K562 (cell line): ENCODE results near the gene KDM2B. TPM values are rescaled to one million over a fixed set of nuclear protein-coding genes. Genes with fewer than 3 reads are reported as not detected.

Source experiments
- ATAC-seq: fragments of 200-7000 bp; cut with Tn5 transposase; 3 replicates; pipeline ENCODE4 v1.9.1; 2020; ENCODE audit warnings: moderate library complexity
- BruUV-seq: library from RNA; stranded (reverse); fragments of 400-500 nt; replicated peaks from 2 replicates; lab custom pipeline; 2021; lab: Mats Ljungman, UMichigan
- CTCF ChIA-PET: fragments of 300-600 bp; formaldehyde crosslinking; extraction: SDS; loops from one replicate; lab custom pipeline; 2021; ENCODE audit warnings: low intra/inter-chr PET ratio; lab: Yijun Ruan, JAX
- POLR2A ChIA-PET: fragments of 300-600, 350-650 bp; sonication (Branson Sonifier 250); formaldehyde crosslinking; extraction: SDS; loops from one replicate; lab custom pipeline; 2021; ENCODE audit warnings: antibody characterized with exemption, inconsistent platforms; lab: Yijun Ruan, JAX
- DNase-seq, 4 experiments: peaks; one replicate each; pipeline versions ENCODE4 v3.0.0 to v3.0.0-alpha.2; 2011 to 2018; ENCODE audit warnings: low spot score in 3 of 4, mixed read lengths in 3 of 4; ENCODE audit errors: extremely low read depth in 1 of 4
- FAIRE-seq: peaks from 2 replicates; lab custom pipeline; 2011; peaks lifted over from hg19 to GRCh38; lab: Jason Lieb, UNC
- H2AFZ ChIP-seq: 2 replicates; pipeline ENCODE4 v1.6.0; 2011; ENCODE audit warnings: low read depth, low read length, control low read depth, inconsistent platforms
- H3K27ac ChIP-seq: fragments of 200-600 bp; 3 replicates; pipeline ENCODE4 v1.8.0; 2011; ENCODE audit warnings: low read depth, mild to moderate bottlenecking, control low read depth, inconsistent platforms, low read length, moderate library complexity, mixed read lengths; ENCODE audit errors: extremely low read depth
- H3K27me3 ChIP-seq, 2 experiments: fragments of 300-600 bp in 1 of 2; 2 replicates in 1 of 2; 3 replicates in 1 of 2; pipeline versions ENCODE4 v1.6.0 to v1.8.0; 2011; ENCODE audit warnings: inconsistent platforms in 2 of 2, low read length in 2 of 2, mild to moderate bottlenecking in 1 of 2, mixed read lengths in 1 of 2, moderate library complexity in 1 of 2; ENCODE audit not compliant: control insufficient read depth in 2 of 2, insufficient read depth in 2 of 2
- H3K36me3 ChIP-seq: fragments of 300-600 bp; 3 replicates; pipeline ENCODE4 v1.8.0; 2011; ENCODE audit warnings: mild to moderate bottlenecking, low read length, inconsistent platforms; ENCODE audit not compliant: control insufficient read depth, insufficient read depth
- H3K4me1 ChIP-seq, 2 experiments: fragments of 200-600 bp in 1 of 2; replicated peaks in 1 of 2; 2 replicates in 1 of 2; 3 replicates in 1 of 2; pipeline versions ENCODE4 v1.5.1 to v1.8.0; 2011; ENCODE audit warnings: inconsistent platforms in 2 of 2, low read length in 2 of 2, mild to moderate bottlenecking in 1 of 2, mixed read lengths in 1 of 2, moderate library complexity in 1 of 2; ENCODE audit not compliant: control insufficient read depth in 2 of 2, insufficient read depth in 2 of 2
- H3K4me2 ChIP-seq: 2 replicates; pipeline ENCODE4 v1.6.1; 2011; ENCODE audit warnings: low read length, control low read depth, inconsistent platforms, mixed read lengths; ENCODE audit not compliant: insufficient read depth
- H3K4me3 ChIP-seq: fragments of 200-600 bp; sonication (generic), shearing (Covaris generic); 2 replicates; pipeline ENCODE4 v1.5.1; 2016; ENCODE audit warnings: control low read depth, inconsistent platforms
- H3K79me2 ChIP-seq: fragments of 200-600 bp; 3 replicates; pipeline ENCODE4 v1.8.0; 2011; ENCODE audit warnings: low read length, inconsistent platforms; ENCODE audit not compliant: control insufficient read depth, insufficient read depth
- H3K9ac ChIP-seq, 2 experiments: 2 replicates each; pipeline versions ENCODE4 v1.6.0 to v1.6.1; 2011; ENCODE audit warnings: low read depth in 2 of 2, low read length in 2 of 2, control low read depth in 1 of 2, inconsistent platforms in 1 of 2, mild to moderate bottlenecking in 1 of 2, mixed read lengths in 1 of 2; ENCODE audit not compliant: insufficient read depth in 1 of 2
- H3K9me1 ChIP-seq: one replicate; pipeline ENCODE4 v1.6.0; 2011; ENCODE audit warnings: inconsistent platforms, mild to moderate bottlenecking, low read length, moderate library complexity; ENCODE audit not compliant: control insufficient read depth, insufficient read depth
- H3K9me3 ChIP-seq: replicated peaks from 2 replicates; pipeline ENCODE4 v1.5.1; 2011; ENCODE audit warnings: low read depth, low read length, inconsistent platforms; ENCODE audit not compliant: control insufficient read depth, insufficient read depth
- H4K20me1 ChIP-seq: replicated peaks from 2 replicates; pipeline ENCODE4 v1.6.1; 2011; ENCODE audit warnings: low read length, inconsistent platforms, mixed read lengths; ENCODE audit not compliant: control insufficient read depth, insufficient read depth
- CXXC5 ChIP-seq: fragments of 250-450 bp; sonication (Bioruptor Pico); IDR thresholded peaks from 2 replicates; pipeline ENCODE4 v1.8.0; 2022; ENCODE audit warnings: inconsistent platforms, mild to moderate bottlenecking, moderate library complexity
- ERF ChIP-seq: fragments of 450-650 bp; formaldehyde crosslinking; IDR thresholded peaks from 2 replicates; pipeline ENCODE4 v1.4.0; 2020; ENCODE audit warnings: mild to moderate bottlenecking, mixed read lengths
- FOXJ3 ChIP-seq: sonication (generic); formaldehyde crosslinking; IDR thresholded peaks from 2 replicates; pipeline ENCODE4 v1.4.0; 2020; ENCODE audit warnings: mild to moderate bottlenecking, missing genetic modification reagents
- MCM7 ChIP-seq, 2 experiments: fragments of 450-650 bp; IDR thresholded peaks; 2 replicates each; pipeline ENCODE4 v1.6.1; 2016 to 2018
- POLR2AphosphoS5 ChIP-seq: IDR thresholded peaks from 2 replicates; pipeline ENCODE4 v1.6.1; 2011; ENCODE audit warnings: mild to moderate bottlenecking, low read depth, low read length, moderate library complexity; ENCODE audit not compliant: control insufficient read depth, insufficient read depth
- RBM17 ChIP-seq: fragments of 200-400 bp; formaldehyde crosslinking; IDR thresholded peaks from 2 replicates; pipeline ENCODE4 v1.6.1; 2017; ENCODE audit warnings: low read depth, mild to moderate bottlenecking, low read length, borderline replicate concordance
- RFX7 ChIP-seq: fragments of 250-450 bp; sonication (Bioruptor Pico); IDR thresholded peaks from 2 replicates; pipeline ENCODE4 v1.5.1; 2021; ENCODE audit warnings: mild to moderate bottlenecking
- SLC30A9 ChIP-seq: fragments of 250-450 bp; sonication (Bioruptor Pico); IDR thresholded peaks from 2 replicates; pipeline ENCODE4 v1.8.0; 2022; ENCODE audit warnings: mild to moderate bottlenecking, moderate library complexity
- ZBTB1 ChIP-seq: sonication (generic); formaldehyde crosslinking; IDR thresholded peaks from 2 replicates; pipeline ENCODE4 v1.8.1; 2023; ENCODE audit warnings: missing genetic modification reagents, low read depth, mild to moderate bottlenecking, borderline replicate concordance
- ZNF165 ChIP-seq: fragments of 250-450 bp; sonication (Bioruptor Pico); IDR thresholded peaks from 2 replicates; pipeline ENCODE4 v1.4.0; 2020; ENCODE audit warnings: borderline replicate concordance
- ZNF584 ChIP-seq: fragments of 200-800 bp; sonication (Bioruptor generic); IDR thresholded peaks from 2 replicates; pipeline ENCODE4 v1.6.1; 2016; ENCODE audit warnings: low read depth, mild to moderate bottlenecking, missing genetic modification characterization, missing compliant biosample characterization
- ZNF586 ChIP-seq: fragments of 450-650 bp; formaldehyde crosslinking; conservative IDR thresholded peaks from 2 replicates; pipeline ENCODE4 v1.4.0; 2020; ENCODE audit warnings: mild to moderate bottlenecking, moderate library complexity
- ZNF79 ChIP-seq: fragments of 250-450 bp; sonication (Bioruptor Pico); IDR thresholded peaks from 2 replicates; pipeline ENCODE4 v1.4.0; 2020; ENCODE audit warnings: low read depth, mild to moderate bottlenecking, moderate library complexity
- WGBS: fragments of 100-300 bp; shearing (Covaris generic); methylation state at CpG from one replicate; pipeline ENCODE4 v1.1.6; 2016; ENCODE audit warnings: low coverage, mixed read lengths; ENCODE audit not compliant: insufficient coverage; ENCODE audit errors: missing lambda C conversion rate; 5-methylcytosine and 5-hydroxymethylcytosine counted together
- in situ Hi-C: fragments of 300-500 bp; cut with MboI; formaldehyde crosslinking; loops from 4 replicates; pipeline ENCODE4 v1.15.0; 2018; ENCODE audit warnings: inconsistent platforms, mixed read lengths
- intact Hi-C: fragments of 100-400 bp; cut with micrococcal nuclease; formaldehyde crosslinking; loops from 2 replicates; pipeline ENCODE4 v1.14.2; 2022
- polyA plus RNA-seq, 8 experiments: library from polyadenylated mRNA; depleted of rRNA in 4 of 8; stranded (reverse) in 5 of 8; unstranded in 3 of 8; fragments of >200 nt; fragmentation: Nextera tagmentation in 2 of 8; fragmentation: Illumina TruSeq in 1 of 8; extraction: Ambion mirVana in 2 of 8; extraction: Trizol in 1 of 8; gene quantifications; 2 replicates each; pipeline versions ENCODE4 v1.2.1 to v1.2.3, GENCODE V29; 2011 to 2014; ENCODE audit warnings: inconsistent platforms in 1 of 8, missing spikeins in 1 of 8
- total RNA-seq, 7 experiments: library from RNA; depleted of rRNA in 6 of 7; stranded (reverse); fragments of >200 nt in 6 of 7; fragmentation: Illumina TruSeq in 2 of 7; extraction: Trizol in 2 of 7; gene quantifications; 2 replicates each; pipeline versions ENCODE4 v1.2.1 to v1.2.3, GENCODE V29; 2011 to 2021; ENCODE audit warnings: low replicate concordance in 1 of 7
- TF ChIP-seq, protein P1 (sequence below): sonication (generic); formaldehyde crosslinking; IDR thresholded peaks from 2 replicates; pipeline ENCODE4 v1.5.0; 2020; ENCODE audit warnings: missing genetic modification reagents
- TF ChIP-seq, protein P2 (sequence below), 2 experiments: fragments of 450-650 bp; IDR thresholded peaks; 2 replicates each; pipeline ENCODE4 v1.6.1; 2016; ENCODE audit warnings: mild to moderate bottlenecking in 2 of 2, borderline replicate concordance in 1 of 2, low read depth in 1 of 2, moderate library complexity in 1 of 2

KDM2B gene
- total and polyA plus RNA-seq, 9 of the 15 experiments (the other 6 are each of a cell fraction or from before 2014, with no cell fraction given): 7.4 to 50.5 (median 22.5) TPM

DNA sequence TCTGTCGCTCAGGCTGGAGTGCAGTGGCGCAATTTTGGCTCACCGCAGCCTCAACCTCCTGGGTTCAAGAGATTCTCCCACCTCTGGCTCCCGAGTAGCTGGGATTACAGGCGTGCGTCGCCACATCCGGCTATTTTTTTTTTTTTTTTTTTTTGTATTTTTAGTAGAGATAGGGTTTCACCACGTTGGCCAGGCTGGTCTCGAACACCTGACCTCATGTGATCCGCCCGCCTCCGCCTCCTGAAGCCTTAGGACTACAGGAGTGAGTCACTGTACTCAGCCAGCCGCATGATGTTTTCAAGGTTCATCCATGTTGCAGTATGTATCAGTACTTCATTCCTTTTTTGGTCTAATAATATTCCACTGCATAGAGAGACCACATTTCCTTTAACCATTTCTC lies 183.3 kb downstream of the KDM2B start:
- BruUV-seq: no TSS peak
- POLR2A ChIA-PET: interaction anchor here (0.7 kb wide), 1 partner anchor 46 kb away, joined by 3 read pairs; no protein-coding TSS in a partner anchor
- Histone ChIP-seq H3K4me2 (no peak overlapping the region), H3K4me1 (peaks cover 3 to 20% of the 10 kb centered on the region in 2 experiments; a peak in 4 of 5 replicates), H3K9ac (no peak overlapping the region), H3K9me1 (no peaks in the 10 kb centered on the region), H2AFZ (no peak overlapping the region), H4K20me1 (no peaks in the 10 kb centered on the region; the same call in 1 of the 2 replicates), H3K79me2 (peaks cover 40% of the 10 kb centered on the region), H3K27me3 (no peaks in the 10 kb centered on the region), H3K4me3 (no peak overlapping the region), H3K9me3 (no peaks in the 10 kb centered on the region), H3K36me3 (peaks cover 4% of the 10 kb centered on the region; the same call in 1 of the 3 replicates), H3K27ac (no peak overlapping the region)
- intact Hi-C loops: no loop called here
- CTCF ChIA-PET: no interaction called here
- in situ Hi-C loops: no loop called here
- ATAC-seq (no peak), FAIRE-seq (no peak), DNase-seq (peak in 1 of 4 experiments; percentile 29)
- 72% methylated on average over 8 of the region's 14 CpGs for WGBS
- no peak for TF ChIP-seq RFX7 (CRISPR knock-in tag)
- no peak for TF ChIP-seq ZNF584 (CRISPR knock-in tag)
- TF ChIP-seq, protein P1, sequence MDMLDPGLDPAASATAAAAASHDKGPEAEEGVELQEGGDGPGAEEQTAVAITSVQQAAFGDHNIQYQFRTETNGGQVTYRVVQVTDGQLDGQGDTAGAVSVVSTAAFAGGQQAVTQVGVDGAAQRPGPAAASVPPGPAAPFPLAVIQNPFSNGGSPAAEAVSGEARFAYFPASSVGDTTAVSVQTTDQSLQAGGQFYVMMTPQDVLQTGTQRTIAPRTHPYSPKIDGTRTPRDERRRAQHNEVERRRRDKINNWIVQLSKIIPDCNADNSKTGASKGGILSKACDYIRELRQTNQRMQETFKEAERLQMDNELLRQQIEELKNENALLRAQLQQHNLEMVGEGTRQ (CRISPR knock-in tag): no peak
- no peak for TF ChIP-seq RBM17
- TF ChIP-seq, protein P2, sequence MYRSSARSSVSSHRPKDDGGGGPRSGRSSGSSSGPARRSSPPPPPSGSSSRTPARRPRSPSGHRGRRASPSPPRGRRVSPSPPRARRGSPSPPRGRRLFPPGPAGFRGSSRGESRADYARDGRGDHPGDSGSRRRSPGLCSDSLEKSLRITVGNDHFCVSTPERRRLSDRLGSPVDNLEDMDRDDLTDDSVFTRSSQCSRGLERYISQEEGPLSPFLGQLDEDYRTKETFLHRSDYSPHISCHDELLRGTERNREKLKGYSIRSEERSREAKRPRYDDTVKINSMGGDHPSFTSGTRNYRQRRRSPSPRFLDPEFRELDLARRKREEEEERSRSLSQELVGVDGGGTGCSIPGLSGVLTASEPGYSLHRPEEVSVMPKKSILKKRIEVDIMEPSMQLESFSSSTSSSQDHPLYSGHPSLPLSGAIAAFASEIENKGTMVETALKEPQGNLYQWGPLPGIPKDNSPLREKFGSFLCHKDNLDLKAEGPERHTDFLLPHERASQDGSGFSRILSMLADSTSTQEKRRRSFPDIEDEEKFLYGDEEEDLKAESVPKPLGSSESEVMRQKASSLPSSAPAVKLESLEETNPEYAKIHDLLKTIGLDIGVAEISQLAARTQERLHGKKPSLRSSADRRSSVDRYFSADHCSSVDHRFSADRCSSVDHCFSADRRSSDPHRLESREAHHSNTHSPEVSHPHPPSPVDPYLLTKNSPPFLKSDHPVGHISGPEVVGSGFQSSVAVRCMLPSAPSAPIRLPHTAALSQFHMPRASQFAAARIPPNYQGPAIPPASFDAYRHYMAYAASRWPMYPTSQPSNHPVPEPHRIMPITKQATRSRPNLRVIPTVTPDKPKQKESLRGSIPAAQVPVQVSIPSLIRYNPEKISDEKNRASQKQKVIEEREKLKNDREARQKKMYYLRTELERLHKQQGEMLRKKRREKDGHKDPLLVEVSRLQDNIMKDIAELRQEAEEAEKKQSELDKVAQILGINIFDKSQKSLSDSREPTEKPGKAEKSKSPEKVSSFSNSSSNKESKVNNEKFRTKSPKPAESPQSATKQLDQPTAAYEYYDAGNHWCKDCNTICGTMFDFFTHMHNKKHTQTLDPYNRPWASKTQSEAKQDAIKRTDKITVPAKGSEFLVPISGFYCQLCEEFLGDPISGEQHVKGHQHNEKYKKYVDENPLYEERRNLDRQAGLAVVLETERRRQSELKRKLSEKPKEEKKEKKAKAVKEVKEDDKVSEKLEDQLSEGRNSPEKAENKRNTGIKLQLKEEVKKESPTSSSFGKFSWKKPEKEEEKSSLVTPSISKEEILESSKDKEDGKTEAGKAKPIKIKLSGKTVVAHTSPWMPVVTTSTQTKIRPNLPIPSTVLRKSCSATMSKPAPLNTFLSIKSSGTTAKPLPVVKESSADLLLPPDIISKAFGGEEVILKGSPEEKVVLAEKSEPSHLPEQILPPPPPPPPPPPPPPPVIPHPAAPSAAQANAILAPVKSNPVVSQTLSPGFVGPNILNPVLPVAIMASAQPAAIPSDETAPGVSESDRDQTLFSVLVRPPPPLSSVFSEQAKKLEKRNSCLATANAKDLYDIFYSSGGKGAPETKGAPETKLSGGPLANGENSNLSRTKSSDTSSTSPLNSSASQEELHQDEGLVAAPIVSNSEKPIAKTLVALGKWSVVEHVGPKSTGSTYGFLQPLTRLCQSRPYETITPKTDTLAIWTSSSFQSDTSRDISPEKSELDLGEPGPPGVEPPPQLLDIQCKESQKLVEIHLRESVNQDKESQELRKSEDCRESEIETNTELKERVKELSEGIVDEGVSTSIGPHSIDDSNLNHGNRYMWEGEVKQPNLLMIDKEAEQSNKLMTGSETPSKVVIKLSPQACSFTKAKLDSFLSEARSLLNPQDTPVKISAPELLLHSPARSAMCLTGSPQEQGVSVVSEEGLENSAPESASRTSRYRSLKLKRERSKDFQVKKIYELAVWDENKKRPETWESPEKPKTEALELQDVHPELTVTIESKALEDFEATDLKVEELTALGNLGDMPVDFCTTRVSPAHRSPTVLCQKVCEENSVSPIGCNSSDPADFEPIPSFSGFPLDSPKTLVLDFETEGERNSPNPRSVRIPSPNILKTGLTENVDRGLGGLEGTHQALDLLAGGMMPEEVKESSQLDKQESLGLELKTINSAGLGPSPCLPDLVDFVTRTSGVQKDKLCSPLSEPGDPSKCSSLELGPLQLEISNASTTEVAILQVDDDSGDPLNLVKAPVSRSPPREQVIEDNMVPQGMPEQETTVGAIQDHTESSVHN (IDR thresholded peaks at IDR 0.05; ENCODE audit: borderline replicate concordance in 1 of 2, low read depth in 1 of 2): no peak
- TF ChIP-seq ZNF586 (CRISPR knock-in tag): no peak
- TF ChIP-seq FOXJ3 (CRISPR knock-in tag): no peak
- no peak for TF ChIP-seq POLR2AphosphoS5
- TF ChIP-seq ZNF79: no peak
- TF ChIP-seq SLC30A9 (CRISPR knock-in tag): no peak
- no peak for TF ChIP-seq MCM7 (IDR thresholded peaks at IDR 0.05)
- TF ChIP-seq ZNF165 (CRISPR knock-in tag): no peak
- TF ChIP-seq ERF (CRISPR knock-in tag): no peak
- no peak for TF ChIP-seq ZBTB1 (CRISPR knock-in tag)
- no peak for TF ChIP-seq CXXC5 (CRISPR knock-in tag)
